Aorta (tissue), 5 donors: ENCODE data around the gene GPC5. TPM values are rescaled to one million over a fixed set of nuclear protein-coding genes. Genes with fewer than 3 reads are reported as not detected.

Experiments
- ATAC-seq: fragments of 200-7000 bp; cut with Tn5 transposase; one replicate; pipeline ENCODE4 v1.9.1; 2022; ENCODE audit warnings: moderate library complexity; ENCODE audit not compliant: low FRiP score
- DNase-seq, 2 donors: peaks; one replicate each; pipeline ENCODE4 v3.0.0-alpha.2; 2020
- H3K27ac ChIP-seq, 2 donors: one replicate each; pipeline ENCODE4 v1.5.1; 2013; ENCODE audit warnings: low read length in 2 of 2, mild to moderate bottlenecking in 2 of 2, moderate library complexity in 2 of 2, control low read depth in 1 of 2, inconsistent platforms in 1 of 2, low read depth in 1 of 2
- H3K27me3 ChIP-seq, 2 donors: one replicate each; pipeline ENCODE4 v1.6.1; 2013; ENCODE audit warnings: control low read depth in 1 of 2, low read length in 1 of 2, mild to moderate bottlenecking in 1 of 2, moderate library complexity in 1 of 2; ENCODE audit not compliant: insufficient read depth in 2 of 2, control insufficient read depth in 1 of 2
- H3K36me3 ChIP-seq, 2 donors: one replicate each; pipeline ENCODE4 v1.6.1; 2013; ENCODE audit warnings: control low read depth in 1 of 2, low read length in 1 of 2, mild to moderate bottlenecking in 1 of 2; ENCODE audit not compliant: insufficient read depth in 2 of 2, control insufficient read depth in 1 of 2
- H3K4me1 ChIP-seq, 2 donors: one replicate each; pipeline ENCODE4 v1.6.1; 2013; ENCODE audit warnings: low read length in 2 of 2, control low read depth in 1 of 2, mild to moderate bottlenecking in 1 of 2, moderate library complexity in 1 of 2; ENCODE audit not compliant: insufficient read depth in 2 of 2, control insufficient read depth in 1 of 2
- H3K4me3 ChIP-seq, 2 donors: one replicate each; pipeline ENCODE4 v1.5.1; 2013; ENCODE audit warnings: low read length in 2 of 2, control low read depth in 1 of 2, mild to moderate bottlenecking in 1 of 2
- H3K9me3 ChIP-seq: one replicate; pipeline ENCODE4 v1.6.1; 2013; ENCODE audit warnings: mild to moderate bottlenecking, low read length; ENCODE audit not compliant: control insufficient read depth
- WGBS, 2 donors: extraction: QIAGEN DNeasy Blood & Tissue Kit; methylation state at CpG; one replicate each; pipeline ENCODE4 v1.1.7; 2013; 5-methylcytosine and 5-hydroxymethylcytosine counted together
- intact Hi-C, 2 donors: fragments of 100-400 bp; cut with DNase I; formaldehyde crosslinking; loops; one replicate each; pipeline versions ENCODE4 v1.14.2 to v1.15.0; 2022
- polyA plus RNA-seq, 2 donors: library from polyadenylated mRNA; stranded (reverse); fragments of 200-250 nt; gene quantifications; one replicate each; pipeline ENCODE4 v1.2.3, GENCODE V29; 2013
- total RNA-seq, 2 donors: library from RNA; stranded (reverse); fragmentation: NEBNext Ultra II Directional; extraction: Animal tissue kit (Norgen Biotek cat#: 25700); gene quantifications; one replicate each; pipeline ENCODE4 v1.2.1, GENCODE V29; 2021
- donor health status: healthy with polysubstance abuse.
- donor health status: Bipolar disorder and iron deficiency.
- donor health status: DM: no; HTN: no; CAD: no.
- donor health status: DM: no; HTN: no; CAD: no.
- donor health status: DM: yes; HTN: yes; CAD: no.

GPC5 gene
- total and polyA plus RNA-seq, 4 donors = 0.97 to 1.5 TPM; not detected in 2

- Histone ChIP-seq H3K27me3 (no peaks in the 10 kb centered on the region), H3K36me3 (no peaks in the 10 kb centered on the region), H3K27ac (no peak overlapping the region), H3K4me1 (no peaks in the 10 kb centered on the region), H3K4me3 (no peak overlapping the region), H3K9me3 (no peaks in the 10 kb centered on the region)
- ATAC-seq (no peak), DNase-seq (no peak)
- intact Hi-C loops = no loop called here
- WGBS, 2 donors = 91 to 95% methylated on average over 2 of the region's 2 CpGs
These were observed 790.2 kb downstream of the GPC5 start for GRCh38 chr13:92188574-92188973.

GRCh38 chr13:92196591-92197256 is 798.3 kb downstream of the GPC5 start:
- Histone ChIP-seq H3K4me3 (no peak overlapping the region), H3K27ac (no peak overlapping the region), H3K9me3 (no peaks in the 10 kb centered on the region), H3K36me3 (no peaks in the 10 kb centered on the region), H3K27me3 (no peaks in the 10 kb centered on the region), H3K4me1 (no peaks in the 10 kb centered on the region)
- 21 to 29% methylated on average over 11 of the region's 11 CpGs for WGBS, 2 donors
- no peak for DNase-seq
- no peak for ATAC-seq
- intact Hi-C loops = no loop called here

- no peaks in the 10 kb centered on the region for H3K9me3 ChIP-seq
- H3K36me3 ChIP-seq = no peaks in the 10 kb centered on the region
- no peaks in the 10 kb centered on the region for H3K4me1 ChIP-seq
- DNase-seq (no peak), ATAC-seq (no peak)
- intact Hi-C loops = no loop called here
- H3K27me3 ChIP-seq = no peaks in the 10 kb centered on the region
- 79% methylated on average over 4 of the region's 4 CpGs for WGBS, 2 donors
- no peak overlapping the region for H3K4me3 ChIP-seq
- H3K27ac ChIP-seq = no peak overlapping the region
These were observed 799.2 kb downstream of the GPC5 start for GRCh38 chr13:92197669-92198068.

GRCh38 chr13:92218615-92219014 is 820.2 kb downstream of the GPC5 start:
- Histone ChIP-seq H3K27ac (no peak overlapping the region), H3K9me3 (no peaks in the 10 kb centered on the region), H3K27me3 (no peaks in the 10 kb centered on the region), H3K4me3 (no peak overlapping the region), H3K4me1 (no peaks in the 10 kb centered on the region), H3K36me3 (no peaks in the 10 kb centered on the region)
- 75 to 79% methylated on average over 4 of the region's 4 CpGs for WGBS, 2 donors
- no peak for ATAC-seq
- DNase-seq = no peak
- intact Hi-C loops = no loop called here

- intact Hi-C loops = no loop called here
- H3K27me3 ChIP-seq = no peaks in the 10 kb centered on the region
- H3K9me3 ChIP-seq = no peaks in the 10 kb centered on the region
- 44 to 56% methylated on average over 4 of the region's 4 CpGs for WGBS, 2 donors
- H3K4me1 ChIP-seq = no peaks in the 10 kb centered on the region
- DNase-seq (no peak), ATAC-seq (no peak)
- H3K27ac ChIP-seq = no peak overlapping the region
- H3K4me3 ChIP-seq = no peak overlapping the region
- H3K36me3 ChIP-seq = no peaks in the 10 kb centered on the region
These were observed 823.5 kb downstream of the GPC5 start for GRCh38 chr13:92221916-92222315.

- intact Hi-C loops = no loop called here
- 28 to 30% methylated on average over 5 of the region's 5 CpGs for WGBS, 2 donors
- no peaks in the 10 kb centered on the region for H3K4me1 ChIP-seq
- no peak overlapping the region for H3K4me3 ChIP-seq
- DNase-seq (no peak), ATAC-seq (peak; percentile 69)
- H3K36me3 ChIP-seq = no peaks in the 10 kb centered on the region
- no peaks in the 10 kb centered on the region for H3K9me3 ChIP-seq
- H3K27ac ChIP-seq = no peak overlapping the region
- H3K27me3 ChIP-seq = no peaks in the 10 kb centered on the region
These were observed 825.8 kb downstream of the GPC5 start for GRCh38 chr13:92224052-92224821.

- Histone ChIP-seq H3K4me1 (no peaks in the 10 kb centered on the region), H3K27me3 (no peaks in the 10 kb centered on the region), H3K4me3 (no peak overlapping the region), H3K36me3 (no peaks in the 10 kb centered on the region), H3K27ac (no peak overlapping the region), H3K9me3 (no peaks in the 10 kb centered on the region)
- no peak for DNase-seq
- ATAC-seq = no peak
- intact Hi-C loops = no loop called here
These were observed 826.4 kb downstream of the GPC5 start for GRCh38 chr13:92224825-92225224.

- intact Hi-C loops = no loop called here
- ATAC-seq = no peak
- no peak for DNase-seq
- H3K27ac ChIP-seq = no peak overlapping the region
- no peaks in the 10 kb centered on the region for H3K36me3 ChIP-seq
- no peaks in the 10 kb centered on the region for H3K4me1 ChIP-seq
- H3K27me3 ChIP-seq = no peaks in the 10 kb centered on the region
- H3K4me3 ChIP-seq = no peak overlapping the region
- 44 to 53% methylated on average over 2 of the region's 2 CpGs for WGBS, 2 donors
- no peaks in the 10 kb centered on the region for H3K9me3 ChIP-seq
These were observed 827.4 kb downstream of the GPC5 start for GRCh38 chr13:92225861-92226260.

GRCh38 chr13:92232871-92233270 is 834.5 kb downstream of the GPC5 start:
- ATAC-seq = no peak

More at GRCh38 chr13:92232871-92233270, 834.5 kb downstream of the GPC5 start:
- intact Hi-C loops = no loop called here
- WGBS, 2 donors = 69 to 72% methylated on average over 5 of the region's 5 CpGs
- Histone ChIP-seq H3K27ac (no peak overlapping the region), H3K4me3 (no peak overlapping the region), H3K27me3 (no peaks in the 10 kb centered on the region), H3K9me3 (no peaks in the 10 kb centered on the region), H3K36me3 (no peaks in the 10 kb centered on the region), H3K4me1 (no peaks in the 10 kb centered on the region)
- no peak for DNase-seq
